Dedifferentiated amniotic fluid mesenchymal stem cell (primary cell): ENCODE results near the gene STK35.
A peak's percentile ranks its signal among the peaks of the same experiment; 100 is the strongest.
"Not testable (repeated sequence)": the region's sequence is repeated elsewhere in the genome, so short reads cannot be mapped to it uniquely, and the experiment has no call there.

Experiments
- DNase-seq: peaks from one replicate; pipeline ENCODE4 v3.0.0-alpha.2; 2016; ENCODE audit errors: extremely low spot score

Gene STK35

DNA sequence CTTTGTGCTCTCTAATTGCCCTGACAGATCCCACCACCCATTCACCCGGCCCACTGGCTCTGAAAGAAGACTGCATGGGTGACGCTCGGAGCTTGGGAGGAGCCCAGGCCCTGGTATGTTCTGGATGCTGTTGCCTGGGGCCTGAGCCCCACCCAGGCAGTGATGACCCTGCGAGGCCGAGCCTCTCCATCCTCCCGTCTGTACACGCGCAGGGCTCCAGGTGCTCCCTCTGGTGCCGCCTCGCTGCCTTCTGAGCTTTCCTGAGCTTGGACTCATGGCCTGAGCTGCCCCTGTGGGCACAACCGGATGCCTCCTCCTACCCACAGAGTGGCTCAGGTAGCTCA, 61.2 kb downstream of the STK35 start:
- DNase-seq: no peak

DNA sequence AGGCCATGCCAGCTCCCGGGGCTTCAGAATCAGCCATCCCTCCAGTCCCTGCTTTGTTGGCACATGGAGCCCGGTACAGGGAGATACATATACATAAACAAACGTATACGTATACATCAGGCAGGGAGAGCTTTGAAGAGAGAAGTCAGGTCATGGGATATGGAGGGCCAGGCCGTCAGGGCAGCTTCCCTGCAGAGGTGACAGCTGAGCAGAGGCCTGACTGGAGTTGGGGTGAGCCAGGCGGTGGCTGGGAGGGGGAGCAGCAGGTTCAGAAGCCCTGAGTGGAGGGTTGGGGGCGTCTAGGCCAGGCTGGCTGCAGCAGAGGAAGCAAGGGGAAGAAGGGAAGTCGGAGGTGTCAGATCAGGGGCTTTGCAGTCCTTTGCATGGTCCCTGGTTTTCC, 61.7 kb downstream of the STK35 start:
- DNase-seq: no peak

DNA sequence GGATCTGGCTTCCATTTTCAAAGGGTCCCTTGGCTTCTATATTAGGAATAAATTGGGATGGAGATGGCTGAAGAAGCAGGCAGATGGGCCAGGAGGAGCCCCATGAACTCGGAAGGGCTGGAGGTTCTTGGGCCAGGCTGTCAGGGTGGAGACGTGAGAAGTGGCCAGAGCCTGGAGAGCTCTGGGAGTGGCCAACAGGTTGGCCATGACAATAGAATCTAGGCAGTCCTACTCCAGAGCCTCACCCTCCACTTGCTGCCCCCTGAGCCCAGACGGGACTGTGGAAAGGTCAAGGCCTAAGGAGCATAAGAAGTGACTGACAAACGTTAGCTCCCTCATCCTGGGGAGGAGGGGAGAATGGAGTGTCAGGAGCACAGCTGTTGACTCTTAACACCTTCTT, 62.1 kb downstream of the STK35 start:
- DNase-seq: no peak

DNA sequence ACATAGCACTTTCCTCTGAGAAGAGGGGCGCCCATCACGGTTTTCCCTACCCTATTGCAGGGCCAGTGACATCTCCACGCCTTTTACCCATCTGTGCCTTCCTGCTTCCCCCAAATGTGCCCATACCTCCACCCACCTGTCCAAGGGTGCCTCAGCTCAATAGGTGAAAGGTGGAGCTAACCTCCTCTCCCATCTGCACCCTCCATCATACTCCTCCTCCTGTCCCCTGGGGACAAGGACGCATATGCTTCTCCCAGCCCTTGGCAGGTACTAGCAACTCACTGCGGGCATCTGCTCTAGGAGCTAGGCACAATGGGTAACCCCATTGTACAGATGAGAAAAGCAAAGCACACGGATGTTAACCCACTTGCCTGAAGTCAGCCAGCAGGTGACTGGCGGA, 62.8 kb downstream of the STK35 start:
- no peak for DNase-seq

DNA sequence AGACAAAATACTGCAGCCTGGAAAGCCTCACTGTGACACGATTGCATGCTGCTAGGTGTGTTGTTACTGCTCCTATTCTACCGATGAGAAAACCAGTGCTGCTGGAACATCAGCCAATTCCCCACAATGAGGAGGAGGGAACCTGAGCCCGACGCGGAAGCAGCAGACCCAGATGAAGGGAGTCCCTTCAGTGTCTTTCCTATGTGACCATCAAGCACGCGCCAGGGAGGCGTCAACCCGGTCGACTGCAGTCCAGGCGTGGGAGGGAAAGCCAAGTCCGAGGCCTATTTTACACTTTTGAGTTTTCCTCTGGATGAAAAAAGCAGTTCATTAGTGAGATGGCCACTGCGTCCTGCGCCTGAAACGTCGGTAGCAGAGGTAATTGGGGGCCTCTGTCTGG, 63.3 kb downstream of the STK35 start:
- DNase-seq: no peak

DNA sequence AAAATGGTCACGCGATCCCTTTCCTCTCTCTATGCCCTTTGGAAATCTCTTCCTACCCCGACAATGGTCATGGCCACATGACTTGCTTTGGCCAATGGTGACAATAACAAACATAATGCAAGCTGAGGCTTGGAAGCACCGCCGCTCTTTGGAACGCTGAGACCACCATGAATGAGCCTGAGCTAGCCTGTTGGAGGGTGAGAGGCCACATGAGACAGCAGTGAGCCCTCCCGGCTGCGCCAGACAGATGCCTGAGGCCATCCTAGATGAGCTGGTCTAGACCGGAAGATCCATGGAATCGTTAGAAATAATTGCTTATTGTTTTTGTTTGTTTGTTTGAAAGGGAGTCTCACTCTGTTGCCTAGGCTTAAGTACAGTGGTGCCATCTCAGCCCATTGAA, 64.2 kb downstream of the STK35 start:
- DNase-seq: no peak

DNA sequence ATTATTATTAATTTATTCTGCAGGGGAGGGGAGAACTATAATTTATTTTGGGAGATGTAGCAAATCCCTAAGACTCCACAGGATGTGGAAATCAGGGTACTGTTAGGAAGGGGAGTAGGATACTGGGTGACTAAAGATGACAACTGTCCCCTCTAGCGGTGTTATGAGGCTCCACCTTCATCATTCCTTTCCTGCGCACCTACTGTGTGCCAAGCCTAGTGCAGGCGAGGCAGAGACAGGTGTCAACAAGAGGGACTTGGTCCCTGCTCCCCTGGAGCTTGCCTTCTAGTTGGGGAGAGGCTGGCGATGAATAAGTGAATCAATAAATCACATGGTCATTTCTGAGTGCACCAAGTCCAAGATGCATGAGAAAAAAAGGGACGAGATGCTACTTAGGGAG, 65.5 kb downstream of the STK35 start:
- DNase-seq: no peak

DNA sequence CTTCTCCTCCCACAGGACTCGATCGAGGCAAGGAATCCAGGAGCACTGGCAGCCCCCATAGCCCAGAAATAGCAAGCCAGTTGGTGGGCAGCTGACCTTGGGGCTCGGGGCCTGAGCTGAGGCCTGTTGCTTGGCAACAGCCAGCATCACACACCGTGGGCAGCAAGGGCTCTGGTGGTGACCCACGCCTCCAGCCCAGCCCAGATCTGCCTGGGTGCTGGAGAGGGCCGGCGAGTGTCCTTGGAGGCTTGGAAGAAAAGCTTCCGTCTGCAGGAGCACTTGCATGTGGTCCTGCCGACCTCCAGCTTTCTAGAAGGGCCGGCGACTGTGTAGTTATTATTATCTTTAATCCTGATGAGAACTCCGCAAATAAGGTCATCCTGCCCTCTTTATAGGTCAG, 67.3 kb downstream of the STK35 start:
- DNase-seq: no peak

DNA sequence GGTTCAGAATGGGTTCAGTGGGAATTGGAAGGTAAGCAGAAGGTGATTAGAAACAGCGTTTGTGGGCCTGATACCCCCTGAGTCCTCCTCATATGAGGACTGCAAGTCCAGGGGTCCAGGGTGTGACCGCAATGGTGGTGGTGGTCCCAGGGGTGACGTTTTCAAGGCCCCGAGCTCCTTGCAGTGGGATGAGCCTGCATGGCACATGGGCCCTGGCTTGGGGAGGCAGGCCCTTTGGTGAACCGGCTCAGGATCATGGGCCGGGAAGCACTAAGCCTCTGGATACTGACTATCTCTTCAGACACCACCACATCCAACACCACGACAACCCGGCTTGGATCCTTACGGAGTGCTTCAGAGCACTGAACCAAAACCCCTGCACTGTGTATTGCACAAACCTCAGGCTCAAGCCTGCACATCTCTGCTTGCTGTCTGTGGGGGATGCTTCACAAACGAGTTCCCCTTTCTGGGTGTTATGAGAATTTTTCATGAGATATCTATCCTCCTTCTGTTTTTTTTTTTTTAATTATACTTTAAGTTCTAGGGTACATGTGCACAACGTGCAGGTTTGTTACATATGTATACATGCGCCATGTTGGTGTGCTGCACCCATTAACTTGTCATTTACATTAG, 67.9 kb downstream of the STK35 start:
- DNase-seq: no peak

DNA sequence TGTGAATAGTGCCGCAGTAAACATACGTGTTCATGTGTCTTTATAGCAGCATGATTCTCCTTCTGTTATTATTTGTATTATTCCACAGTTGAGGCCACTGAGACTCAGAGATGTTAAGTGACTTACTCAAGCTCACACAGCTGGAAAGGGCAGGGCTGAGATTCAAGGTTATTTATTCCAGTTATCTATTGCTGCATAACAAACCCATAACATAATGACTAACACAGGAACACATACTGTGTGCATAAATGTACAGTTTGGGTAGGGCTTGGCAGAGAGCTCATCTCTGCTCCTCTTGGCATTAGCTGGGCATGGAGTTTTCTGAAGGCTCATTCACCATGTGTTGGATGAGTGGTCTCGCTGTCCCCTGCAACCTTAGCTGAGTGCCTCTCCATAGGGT, 68.8 kb downstream of the STK35 start:
- no peak for DNase-seq

DNA sequence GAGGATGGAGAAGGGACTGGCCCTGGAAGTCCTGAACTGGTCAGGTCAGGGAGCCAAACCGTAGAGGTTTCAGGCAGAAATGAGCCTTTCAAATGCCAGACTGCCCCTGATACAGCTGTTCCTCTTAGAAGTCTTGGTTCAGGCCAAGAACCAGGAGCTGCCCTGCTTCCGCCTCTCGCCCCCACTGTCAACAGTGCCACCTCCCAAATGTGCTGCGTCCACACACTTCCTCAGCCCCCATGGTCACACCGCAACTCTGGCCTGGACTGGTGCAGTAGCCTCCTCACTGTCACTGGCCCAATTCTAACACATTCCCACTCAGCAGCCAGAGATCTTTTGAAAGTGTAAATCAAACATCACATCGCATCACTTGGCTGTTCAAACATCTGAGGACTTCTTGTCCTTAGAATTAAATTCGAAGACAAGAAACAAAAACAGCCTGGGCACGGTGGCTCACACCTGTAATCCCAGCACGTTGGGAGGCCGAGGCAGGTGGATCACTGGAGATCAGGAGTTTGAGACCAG, 69.7 kb downstream of the STK35 start:
- no peak for DNase-seq

DNA sequence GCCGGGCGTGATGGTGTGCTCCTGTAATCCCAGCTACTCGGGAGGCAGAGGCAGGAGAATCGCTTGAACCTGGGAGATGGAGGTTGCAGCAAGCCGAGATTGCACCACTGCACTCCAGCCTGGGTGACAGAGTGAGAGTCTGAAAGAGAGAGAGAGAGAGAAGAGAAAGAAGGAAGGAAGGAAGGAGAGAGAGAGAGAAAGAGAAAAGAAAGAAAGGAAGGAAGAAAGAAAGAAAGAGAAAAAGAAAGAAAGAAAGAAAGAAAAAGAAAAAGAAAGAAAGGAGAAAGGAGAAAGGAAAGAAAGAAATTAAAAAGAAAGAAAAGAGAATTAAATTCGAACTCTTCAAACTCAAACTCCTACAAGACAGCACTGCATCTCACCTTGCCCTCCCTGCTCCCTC, 70.2 kb downstream of the STK35 start:
- not testable (repeated sequence) for DNase-seq

DNA sequence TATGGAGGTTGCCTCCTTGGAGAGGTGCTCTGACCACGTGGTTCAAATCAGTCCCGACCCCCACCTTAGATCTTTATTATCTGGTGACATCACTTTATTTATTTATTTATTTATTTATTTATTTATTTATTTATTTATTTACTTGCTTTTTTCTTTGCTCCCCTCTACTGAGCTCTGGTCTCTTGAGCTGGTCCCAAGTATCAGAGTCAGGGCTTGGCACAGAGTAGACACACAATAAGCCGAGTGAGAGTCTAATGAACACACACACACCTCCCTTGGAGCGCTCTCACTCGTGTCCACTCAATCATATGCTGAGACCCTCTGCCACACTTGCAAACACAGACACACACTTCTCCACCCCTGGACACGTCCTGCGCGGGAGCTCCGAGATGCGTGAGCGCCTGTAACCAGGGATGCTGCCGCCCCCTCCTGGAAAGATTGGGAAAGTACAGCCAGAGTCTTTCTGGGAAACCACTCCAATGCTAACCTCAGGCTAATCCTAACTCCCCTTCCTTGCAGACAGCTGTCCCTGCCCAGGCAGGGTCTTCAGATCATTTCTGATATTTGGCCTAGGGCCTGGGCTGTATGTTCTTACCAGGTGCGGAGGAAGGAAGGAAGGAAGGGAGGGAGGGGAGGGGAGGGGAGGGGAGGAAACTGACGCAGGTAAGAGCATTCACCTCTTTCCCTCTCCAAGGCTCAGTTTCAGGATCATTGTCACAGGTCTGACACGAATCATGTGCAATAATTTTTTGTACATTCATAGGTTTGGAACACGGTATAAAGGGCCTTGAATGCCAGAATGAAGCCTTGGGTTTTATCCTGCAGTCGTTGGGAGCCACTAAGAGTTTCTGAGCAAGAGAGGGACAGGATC, 70.9 kb downstream of the STK35 start:
- peak; percentile 59 for DNase-seq

DNA sequence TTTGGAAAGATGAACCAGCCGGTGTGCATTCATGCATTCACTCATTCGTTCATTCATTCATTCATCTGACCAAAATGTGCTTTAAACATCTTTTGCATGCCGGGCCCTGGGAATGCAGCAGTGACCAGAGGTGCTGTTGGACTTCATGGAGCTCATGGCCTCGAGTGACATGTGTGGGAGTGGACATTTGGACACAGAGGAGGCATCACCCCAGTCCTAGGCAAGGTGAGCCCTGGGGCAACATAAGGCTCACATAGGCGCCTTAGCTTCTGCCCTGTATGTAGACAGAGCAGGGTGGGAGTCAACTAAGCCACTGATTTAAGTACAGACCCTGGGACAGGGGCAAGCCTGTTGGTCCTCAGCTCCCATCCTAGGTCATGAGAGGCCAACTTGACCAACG, 71.6 kb downstream of the STK35 start:
- no peak for DNase-seq

DNA sequence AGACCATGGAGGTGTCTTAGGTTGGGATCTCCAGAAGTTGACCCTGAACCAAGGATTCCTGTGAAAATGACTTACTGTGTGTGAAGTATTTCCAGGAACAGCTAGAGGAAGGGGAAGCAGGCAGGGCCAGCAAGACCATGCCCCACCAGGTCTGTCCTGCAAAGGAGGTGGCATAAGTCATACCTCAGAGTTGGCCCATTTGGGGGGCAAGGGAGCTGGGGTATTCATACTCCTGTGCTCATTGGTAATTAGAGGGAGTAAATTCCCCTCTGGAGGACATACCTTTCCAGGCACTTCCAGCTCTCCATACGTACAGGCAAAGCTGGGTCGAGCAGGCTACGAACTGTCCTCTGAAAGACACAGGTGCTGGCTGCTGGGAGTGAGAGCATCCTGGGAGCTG, 72.4 kb downstream of the STK35 start:
- no peak for DNase-seq

DNA sequence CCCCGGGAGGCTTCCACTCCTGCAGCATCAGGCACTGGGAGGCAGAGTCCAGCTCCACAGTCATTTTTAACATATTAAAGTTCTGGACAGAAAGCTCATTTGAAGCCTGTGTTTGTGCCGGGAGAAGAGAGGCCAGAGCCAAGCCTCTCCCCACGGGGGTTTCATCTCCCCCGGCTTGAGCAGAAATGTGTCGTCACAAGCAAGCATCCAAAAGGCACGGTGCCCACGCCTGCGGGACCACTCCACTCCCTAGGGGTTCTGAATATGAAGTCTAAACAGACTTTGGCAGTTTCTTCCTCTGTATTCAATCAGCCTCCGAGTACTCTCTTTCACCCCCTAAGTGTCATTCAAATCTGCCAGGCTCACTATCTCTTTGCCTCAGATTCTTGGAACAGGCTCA, 75.3 kb downstream of the STK35 start:
- no peak for DNase-seq

DNA sequence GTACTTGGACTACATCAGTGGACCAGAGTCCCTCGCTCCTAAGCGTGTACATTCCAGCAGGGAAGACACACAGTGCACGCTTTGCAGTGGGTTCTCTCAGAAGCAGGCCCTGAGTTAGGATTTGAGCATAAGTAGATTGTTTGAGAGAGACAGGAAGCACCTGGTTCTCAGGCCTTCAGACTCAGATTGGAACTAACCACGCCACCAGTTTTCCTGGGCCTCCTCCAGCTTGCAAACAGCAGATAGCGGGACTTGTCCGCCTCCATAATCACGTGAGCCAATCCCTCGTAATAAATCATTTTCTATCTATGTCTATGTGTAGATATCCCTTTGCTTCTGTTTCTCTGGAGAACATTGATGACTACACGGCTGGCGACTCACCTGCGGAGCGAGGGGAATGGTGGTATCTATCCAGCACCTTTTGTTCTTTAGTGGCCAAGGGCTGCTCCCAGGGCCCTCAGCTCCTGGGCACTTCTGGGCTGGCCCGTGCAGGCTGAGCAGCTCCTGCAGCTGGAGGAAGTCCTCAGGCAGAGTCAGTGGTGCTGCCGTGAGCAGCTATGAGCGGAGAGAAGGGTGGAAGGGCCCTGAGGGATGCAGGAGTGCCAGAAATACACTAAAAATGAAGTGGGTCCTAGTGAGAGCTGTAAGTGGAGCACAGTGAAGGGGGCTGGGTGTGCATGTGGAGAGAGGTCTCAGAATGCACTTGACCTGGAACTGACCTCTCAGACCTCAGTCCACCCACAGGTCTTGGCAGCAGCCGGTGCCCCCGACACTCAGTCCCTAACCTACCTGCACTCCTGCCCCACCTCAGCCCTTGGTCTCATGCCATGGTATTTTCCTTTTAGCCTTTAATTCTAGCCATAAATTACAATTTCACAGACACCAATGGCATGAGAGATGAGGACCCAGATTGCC, 76.9 kb downstream of the STK35 start:
- no peak for DNase-seq

DNA sequence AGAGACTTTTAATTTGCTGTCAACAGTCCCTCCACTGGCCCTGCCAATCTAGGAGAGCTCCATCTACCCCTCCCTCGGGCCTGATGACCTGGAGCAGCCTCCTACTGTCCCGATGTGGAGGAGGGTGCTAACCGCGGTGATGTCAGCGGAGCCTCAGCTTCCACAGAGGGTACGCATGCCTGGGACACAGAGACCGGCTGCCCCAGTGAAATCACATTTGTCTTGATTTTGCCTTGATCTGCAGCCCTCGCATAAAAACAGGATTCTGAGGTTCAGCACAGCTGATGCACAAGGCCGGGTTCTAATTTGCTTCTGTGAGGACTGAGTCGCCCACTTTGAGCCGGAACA, 77.6 kb downstream of the STK35 start:
- no peak for DNase-seq

DNA sequence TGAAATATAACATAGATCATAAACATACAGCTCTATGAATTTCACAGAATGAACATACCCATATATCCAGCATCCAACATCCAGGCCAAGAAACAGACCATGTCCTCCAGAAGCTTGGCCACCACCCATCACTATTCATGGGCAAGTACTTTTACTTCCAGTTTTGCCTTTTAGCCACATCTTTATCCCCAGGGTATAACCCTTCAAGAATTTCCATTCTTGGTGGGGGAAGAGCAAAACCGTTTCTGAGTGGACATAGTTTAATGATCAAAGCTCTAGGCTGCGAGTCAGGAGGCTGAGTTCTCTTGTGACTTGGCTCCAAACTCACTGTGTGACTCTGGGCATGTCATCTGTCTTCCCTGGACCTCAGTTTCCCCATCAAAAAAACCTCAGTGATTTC, 78.3 kb downstream of the STK35 start:
- DNase-seq: no peak

DNA sequence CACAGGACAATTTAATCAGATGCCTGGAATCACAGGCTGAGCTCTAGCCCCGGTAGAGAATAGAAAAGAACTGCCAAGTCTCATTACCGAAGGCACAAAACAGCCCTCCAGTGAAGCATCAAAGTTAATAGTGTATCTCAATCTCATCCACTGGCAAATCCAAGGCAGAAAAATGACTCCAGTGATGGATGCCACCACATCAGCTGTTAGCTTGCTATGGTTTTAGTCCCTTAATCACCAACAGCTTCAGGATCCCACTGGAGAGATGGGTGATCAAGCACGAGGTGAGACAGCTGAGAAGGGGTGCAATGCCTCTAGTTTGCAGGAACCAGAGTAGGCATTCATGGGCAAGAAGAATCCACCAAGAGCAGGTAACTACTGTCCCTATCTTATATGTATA, 81.8 kb downstream of the STK35 start:
- no peak for DNase-seq

DNA sequence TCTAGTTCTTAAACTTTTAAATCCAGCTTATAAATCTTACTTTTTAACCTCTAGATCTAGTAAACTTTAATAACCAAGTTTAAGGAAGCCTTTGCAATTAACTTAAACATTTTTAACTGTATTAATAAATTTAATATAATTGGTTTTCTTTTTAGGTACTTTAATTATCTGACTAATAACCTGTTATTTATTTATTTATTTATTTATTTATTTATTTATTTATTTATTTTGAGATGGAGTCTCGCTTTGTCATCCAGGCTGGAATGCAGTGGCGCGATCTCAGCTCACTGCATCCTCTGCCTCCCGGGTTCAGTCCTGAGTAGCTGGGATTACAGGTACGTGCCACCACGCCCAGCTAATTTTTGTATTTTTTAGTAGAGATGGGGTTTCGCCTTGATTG, 83.3 kb downstream of the STK35 start:
- DNase-seq: not testable (repeated sequence)

DNA sequence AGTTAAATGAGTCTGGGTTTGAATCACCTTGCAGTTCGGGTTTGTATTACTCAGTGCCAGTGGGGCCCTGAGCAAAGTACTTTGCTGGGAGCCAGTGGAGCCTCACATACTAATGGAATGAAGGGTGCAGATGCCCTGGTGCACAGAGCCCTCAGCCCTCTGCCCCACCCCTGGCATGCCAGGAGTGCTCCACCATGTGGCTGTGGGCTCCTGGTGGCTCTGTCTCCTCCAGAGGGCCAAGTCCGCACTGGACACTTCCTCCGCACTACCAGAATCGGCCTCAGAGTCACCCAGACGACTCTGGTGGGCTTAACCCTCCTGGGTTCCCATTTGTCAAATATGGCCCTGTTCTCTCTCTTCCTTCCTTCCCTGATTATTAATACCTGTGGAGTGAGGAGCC, 94.0 kb downstream of the STK35 start:
- no peak for DNase-seq

DNA sequence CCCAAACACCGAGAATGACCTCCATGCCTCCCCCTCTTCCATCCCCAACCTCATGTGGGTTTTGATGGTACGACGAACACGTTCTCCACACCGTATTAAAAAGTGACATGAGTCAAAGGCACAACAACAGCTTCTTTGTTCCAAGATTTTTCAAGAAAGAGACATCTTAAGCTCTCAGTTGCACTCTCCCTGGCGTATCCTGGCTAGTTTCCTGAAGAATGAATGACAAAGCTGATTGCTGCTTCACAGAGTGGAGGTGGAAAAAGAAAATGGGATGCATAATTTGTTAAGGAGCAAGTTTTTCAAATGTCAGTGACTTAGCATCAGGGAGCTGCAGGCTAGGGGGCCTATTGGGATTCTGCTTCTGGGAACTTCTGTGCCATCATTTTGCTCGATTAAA, 95.5 kb downstream of the STK35 start:
- no peak for DNase-seq
